Measurements from ENCODE around the gene PPP1R1C.

DNA sequence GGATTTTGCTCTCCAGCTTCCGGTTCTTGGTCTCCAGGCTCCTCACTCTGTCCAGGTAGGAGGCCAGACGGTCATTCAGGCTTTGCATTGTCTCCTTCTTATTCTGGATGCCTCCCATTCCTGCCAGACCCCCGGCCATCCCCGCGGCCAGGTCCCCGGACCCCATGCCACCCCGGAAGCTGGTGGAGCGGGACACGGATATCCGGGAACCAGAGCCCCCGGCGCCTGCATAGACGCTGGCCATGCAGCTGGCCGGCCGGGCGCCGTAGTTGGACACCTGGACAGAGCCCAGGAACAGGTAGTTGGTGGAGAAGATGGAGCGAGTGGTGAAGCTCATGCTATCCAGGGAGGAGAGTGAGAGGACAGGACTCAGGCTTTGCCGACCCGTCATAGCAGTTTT is 23.5 kb upstream of the PPP1R1C start:
- TF ChIP-seq, protein P1, sequence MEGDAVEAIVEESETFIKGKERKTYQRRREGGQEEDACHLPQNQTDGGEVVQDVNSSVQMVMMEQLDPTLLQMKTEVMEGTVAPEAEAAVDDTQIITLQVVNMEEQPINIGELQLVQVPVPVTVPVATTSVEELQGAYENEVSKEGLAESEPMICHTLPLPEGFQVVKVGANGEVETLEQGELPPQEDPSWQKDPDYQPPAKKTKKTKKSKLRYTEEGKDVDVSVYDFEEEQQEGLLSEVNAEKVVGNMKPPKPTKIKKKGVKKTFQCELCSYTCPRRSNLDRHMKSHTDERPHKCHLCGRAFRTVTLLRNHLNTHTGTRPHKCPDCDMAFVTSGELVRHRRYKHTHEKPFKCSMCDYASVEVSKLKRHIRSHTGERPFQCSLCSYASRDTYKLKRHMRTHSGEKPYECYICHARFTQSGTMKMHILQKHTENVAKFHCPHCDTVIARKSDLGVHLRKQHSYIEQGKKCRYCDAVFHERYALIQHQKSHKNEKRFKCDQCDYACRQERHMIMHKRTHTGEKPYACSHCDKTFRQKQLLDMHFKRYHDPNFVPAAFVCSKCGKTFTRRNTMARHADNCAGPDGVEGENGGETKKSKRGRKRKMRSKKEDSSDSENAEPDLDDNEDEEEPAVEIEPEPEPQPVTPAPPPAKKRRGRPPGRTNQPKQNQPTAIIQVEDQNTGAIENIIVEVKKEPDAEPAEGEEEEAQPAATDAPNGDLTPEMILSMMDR (IDR thresholded peaks at IDR 0.05): no peak
- no peak for TF ChIP-seq ZFX (IDR thresholded peaks at IDR 0.05; ENCODE audit: borderline replicate concordance)
